B cell (primary cell): ENCODE measurements around the gene TRAPPC3L. TPM values are rescaled to one million over a fixed set of nuclear protein-coding genes. Genes with fewer than 3 reads are reported as not detected.

Experiments used
- ATAC-seq: fragments of 200-7000 bp; cut with Tn5 transposase; one replicate; pipeline ENCODE4 v1.10.0; 2021; ENCODE audit warnings: low read depth, mild to moderate bottlenecking, moderate number of reproducible peaks, moderate library complexity
- CTCF ChIA-PET: fragments of 350-600 bp; sonication (Branson Sonifier 250); formaldehyde crosslinking; loops from one replicate; lab custom pipeline; 2021; ENCODE audit warnings: antibody characterized with exemption, inconsistent platforms; lab: Charles Lee
- POLR2A ChIA-PET: fragments of 350-600 bp; sonication (Branson Sonifier 250); formaldehyde crosslinking; loops from one replicate; lab custom pipeline; 2021; ENCODE audit warnings: antibody characterized with exemption; lab: Charles Lee
- DNase-seq: peaks from one replicate; pipeline ENCODE4 v3.0.0; 2013
- H2AFZ ChIP-seq: 2 replicates; pipeline ENCODE4 v1.6.1; 2012; ENCODE audit warnings: mild to moderate bottlenecking, low read depth, low read length; ENCODE audit not compliant: insufficient read depth, poor library complexity, severe bottlenecking
- H3K27ac ChIP-seq, 2 donors: 1 replicate in 1 of 2; 2 replicates in 1 of 2; pipeline ENCODE4 v1.5.1; 2012 to 2013; ENCODE audit warnings: low read length in 2 of 2, mild to moderate bottlenecking in 2 of 2, moderate library complexity in 1 of 2
- H3K27me3 ChIP-seq, 4 experiments: fragments of 200-600 bp in 1 of 4; sonication (generic) in 1 of 4; replicated peaks in 1 of 4; 1 replicate in 2 of 4; 2 replicates in 2 of 4; pipeline versions ENCODE4 v1.6.1 to v1.7.0; 2013 to 2016; ENCODE audit warnings: low read length in 3 of 4, mild to moderate bottlenecking in 2 of 4, mixed read lengths in 1 of 4, moderate library complexity in 1 of 4; ENCODE audit not compliant: insufficient read depth in 4 of 4, control insufficient read depth in 3 of 4; ENCODE audit errors: control extremely low read depth in 1 of 4
- H3K36me3 ChIP-seq, 2 experiments: replicated peaks in 1 of 2; 1 replicate in 1 of 2; 2 replicates in 1 of 2; pipeline versions ENCODE4 v1.6.1 to v1.7.1; 2013; ENCODE audit warnings: low read length in 1 of 2; ENCODE audit not compliant: insufficient read depth in 2 of 2, control insufficient read depth in 1 of 2; ENCODE audit errors: control extremely low read depth in 1 of 2, extremely low read depth in 1 of 2
- H3K4me1 ChIP-seq, 2 donors: fragments of 200-600 bp in 1 of 2; sonication (generic) in 1 of 2; 1 replicate in 1 of 2; 2 replicates in 1 of 2; pipeline versions ENCODE4 v1.5.1 to v1.6.1; 2013 to 2017; ENCODE audit warnings: low read length in 2 of 2; ENCODE audit not compliant: control insufficient read depth in 2 of 2, insufficient read depth in 2 of 2
- H3K4me2 ChIP-seq: replicated peaks from 2 replicates; pipeline ENCODE3; 2012; ENCODE audit warnings: mild to moderate bottlenecking, low read depth, low read length; ENCODE audit not compliant: poor library complexity, severe bottlenecking
- H3K4me3 ChIP-seq, 5 experiments: fragments of 200-600 bp in 1 of 5; sonication (generic) in 1 of 5; 1 replicate in 3 of 5; 2 replicates in 2 of 5; pipeline versions ENCODE4 v1.5.1 to v1.7.0; 2011 to 2016; ENCODE audit warnings: low read length in 4 of 5, mild to moderate bottlenecking in 4 of 5, low read depth in 2 of 5, control low read depth in 1 of 5, moderate library complexity in 1 of 5; ENCODE audit not compliant: insufficient read depth in 1 of 5; ENCODE audit errors: control extremely low read depth in 1 of 5, extremely low read depth in 1 of 5
- H3K79me2 ChIP-seq: fragments of 200-600 bp; sonication (generic); one replicate; pipeline ENCODE4 v1.6.0; 2016; ENCODE audit warnings: low read length; ENCODE audit not compliant: control insufficient read depth, insufficient read depth
- H3K9ac ChIP-seq: fragments of 200-600 bp; sonication (generic); 2 replicates; pipeline ENCODE4 v1.6.1; 2017; ENCODE audit warnings: mild to moderate bottlenecking, low read length, moderate library complexity
- H3K9me3 ChIP-seq, 3 donors: one replicate each; pipeline versions ENCODE4 v1.6.1 to v1.7.1; 2013; ENCODE audit warnings: low read length in 2 of 3; ENCODE audit not compliant: control insufficient read depth in 2 of 3, insufficient read depth in 1 of 3; ENCODE audit errors: control extremely low read depth in 1 of 3
- H4K20me1 ChIP-seq: 2 replicates; pipeline ENCODE4 v1.6.0; 2012; ENCODE audit warnings: mild to moderate bottlenecking, low read length; ENCODE audit not compliant: insufficient read depth, control insufficient read depth, poor library complexity, severe bottlenecking
- H3K27ac Mint-ChIP-seq: one replicate; pipeline ENCODE4 v1.8.0; 2021; ENCODE audit warnings: mixed read lengths
- H3K27me3 Mint-ChIP-seq: one replicate; pipeline ENCODE4 v1.8.0; 2021; ENCODE audit warnings: mixed read lengths
- H3K4me1 Mint-ChIP-seq: one replicate; pipeline ENCODE4 v1.8.0; 2021; ENCODE audit warnings: mixed read lengths
- H3K4me3 Mint-ChIP-seq: one replicate; pipeline ENCODE4 v1.8.0; 2021; ENCODE audit warnings: mixed read lengths
- H3K9me3 Mint-ChIP-seq: one replicate; pipeline ENCODE4 v1.8.0; 2022; ENCODE audit warnings: mixed read lengths; ENCODE audit not compliant: insufficient read depth
- CTCF ChIP-seq: fragments of 200-600 bp; IDR thresholded peaks from one replicate; pipeline ENCODE4 v1.8.0; 2022; ENCODE audit warnings: antibody characterized with exemption, mild to moderate bottlenecking
- EZH2 ChIP-seq: IDR thresholded peaks from 2 replicates; pipeline ENCODE4 v1.6.1; 2012; ENCODE audit warnings: borderline replicate concordance, low read depth, mild to moderate bottlenecking, moderate library complexity, low read length; ENCODE audit not compliant: insufficient read depth, poor library complexity, severe bottlenecking
- WGBS: methylation state at CpG from one replicate; pipeline ENCODE4 v1.1.5; 2013; ENCODE audit warnings: missing lambda C conversion rate; ENCODE audit not compliant: insufficient coverage; 5-methylcytosine and 5-hydroxymethylcytosine counted together
- intact Hi-C: fragments of 100-400 bp; cut with micrococcal nuclease; formaldehyde crosslinking; loops from one replicate; pipeline ENCODE4 v1.10.0; 2022
- polyA plus RNA-seq: library from polyadenylated mRNA; depleted of rRNA; stranded (reverse); fragments of >200 nt; gene quantifications from 2 replicates; pipeline ENCODE4 v1.2.3, GENCODE V29; 2012
- total RNA-seq, 2 donors: library from RNA; stranded (reverse); fragments of 120-200 nt in 1 of 2; gene quantifications; 1 replicate in 1 of 2; 2 replicates in 1 of 2; pipeline versions ENCODE4 v1.2.3 to v1.2.4, GENCODE V29; 2013 to 2022

TRAPPC3L gene
- total and polyA plus RNA-seq, 2 donors (not counting 1 experiment from before 2014, with no cell fraction given), result not detected

GRCh38 chr6:116536216-116536621 is 9.3 kb downstream of the TRAPPC3L start:
- CTCF ChIA-PET, result interaction anchor here (0.8 to 4.5 kb wide), 11 partner anchors 17 to 282 kb away, joined by 3 to 151 read pairs (median 6); partner anchors contain the start of genes CALHM4, TSPYL1 and TSPYL4
- H3K27me3 ChIP-seq, result peaks cover 0 to 3% (median 0%) of the 10 kb centered on the region in 4 experiments
- Mint-ChIP-seq H3K27ac (no peak overlapping the region), H3K9me3 (no peaks in the 10 kb centered on the region), H3K4me1 (peaks cover 3% of the 10 kb centered on the region), H3K4me3 (no peak overlapping the region), H3K27me3 (peaks cover 14% of the 10 kb centered on the region)
- peak; percentile 75 for DNase-seq
- ATAC-seq, result peak; percentile 44
- no peaks in the 10 kb centered on the region for H3K9me3 ChIP-seq
- TF ChIP-seq CTCF (peak; percentile 92), EZH2 (no peak)
- no peak overlapping the region for H3K9ac ChIP-seq
- H3K4me2 ChIP-seq, result no peak overlapping the region
- no peaks in the 10 kb centered on the region for H3K79me2 ChIP-seq
- peaks cover 0 to 1% of the 10 kb centered on the region in 2 donors for H3K4me1 ChIP-seq
- intact Hi-C loops, result loop anchor here (1.0 to 10.0 kb wide), 2 partner anchors 109 to 309 kb away; no protein-coding TSS in a partner anchor
- 0% methylated on average over 1 of the region's 4 CpGs for WGBS
- H2AFZ ChIP-seq, result peak overlapping the region; percentile 59
- POLR2A ChIA-PET, result no interaction called here
- no peak overlapping the region for H3K27ac ChIP-seq
- H3K36me3 ChIP-seq, result no peaks in the 10 kb centered on the region
- no peaks in the 10 kb centered on the region for H4K20me1 ChIP-seq
- H3K4me3 ChIP-seq, result no peak overlapping the region

- TF ChIP-seq CTCF (no peak), EZH2 (no peak)
- Histone ChIP-seq H3K9ac (no peak overlapping the region), H3K36me3 (no peaks in the 10 kb centered on the region), H4K20me1 (no peaks in the 10 kb centered on the region), H3K4me1 (peaks cover 0 to 5% of the 10 kb centered on the region in 2 donors), H2AFZ (no peak overlapping the region), H3K4me2 (no peak overlapping the region), H3K27ac (no peak overlapping the region), H3K79me2 (no peaks in the 10 kb centered on the region), H3K4me3 (no peak overlapping the region), H3K27me3 (no peaks in the 10 kb centered on the region), H3K9me3 (no peaks in the 10 kb centered on the region)
- intact Hi-C loops, result loop anchor here (10.0 kb wide), 1 partner anchor 310 kb away; no protein-coding TSS in a partner anchor
- ATAC-seq (no peak), DNase-seq (no peak)
- CTCF ChIA-PET, result interaction anchor here (0.7 to 4.5 kb wide), 34 partner anchors 12 to 317 kb away, joined by 3 to 151 read pairs (median 4); partner anchors contain the start of genes CALHM4, RWDD1 and TSPYL1
- Mint-ChIP-seq H3K27ac (no peak overlapping the region), H3K9me3 (no peaks in the 10 kb centered on the region), H3K4me1 (peaks cover 11% of the 10 kb centered on the region), H3K27me3 (peaks cover 7% of the 10 kb centered on the region), H3K4me3 (no peak overlapping the region)
- POLR2A ChIA-PET, result no interaction called here
These were observed 10.4 kb downstream of the TRAPPC3L start for GRCh38 chr6:116535109-116535508.
